Endothelial cell of umbilical vein (primary cell): Measurements from ENCODE around the gene BMPER. TPM values are rescaled to one million over a fixed set of nuclear protein-coding genes. Genes with fewer than 3 reads are reported as not detected.

ENCODE experiments used
- BruUV-seq: library from RNA; stranded (reverse); fragments of 400-500 nt; replicated peaks from 2 replicates; lab custom pipeline; 2021; lab: Mats Ljungman, UMichigan
- CTCF ChIA-PET: fragments of 300-600, 350-600 bp; sonication (Branson Sonifier 250); formaldehyde crosslinking; loops from one replicate; lab custom pipeline; 2021; ENCODE audit warnings: antibody characterized with exemption, inconsistent platforms; lab: Charles Lee
- POLR2A ChIA-PET: fragments of 300-600, 350-600 bp; sonication (Branson Sonifier 250); formaldehyde crosslinking; loops from one replicate; lab custom pipeline; 2021; ENCODE audit warnings: antibody characterized with exemption, inconsistent platforms; lab: Charles Lee
- DNase-seq: peaks from one replicate; pipeline ENCODE4 v3.0.0-alpha.2; 2011; ENCODE audit warnings: low read depth, low spot score
- FAIRE-seq: peaks from 2 replicates; lab custom pipeline; 2011; peaks lifted over from hg19 to GRCh38; lab: Jason Lieb, UNC
- H2AFZ ChIP-seq: 2 replicates; pipeline ENCODE4 v1.6.0; 2012; ENCODE audit warnings: low read depth, low read length, control low read depth, inconsistent platforms
- H3K27ac ChIP-seq: 2 replicates; pipeline ENCODE4 v1.5.1; 2011; ENCODE audit warnings: low read depth, mild to moderate bottlenecking, control low read depth, low read length, moderate library complexity; ENCODE audit not compliant: insufficient read depth
- H3K27me3 ChIP-seq, 2 experiments: 2 replicates each; pipeline versions ENCODE4 v1.6.0 to v1.6.1; 2011; ENCODE audit warnings: low read length in 2 of 2, mixed read lengths in 1 of 2; ENCODE audit not compliant: control insufficient read depth in 2 of 2, insufficient read depth in 2 of 2
- H3K36me3 ChIP-seq, 2 experiments: 2 replicates in 1 of 2; 3 replicates in 1 of 2; pipeline ENCODE4 v1.5.1; 2011; ENCODE audit warnings: low read length in 2 of 2, mild to moderate bottlenecking in 1 of 2, moderate library complexity in 1 of 2; ENCODE audit not compliant: control insufficient read depth in 2 of 2, insufficient read depth in 2 of 2; ENCODE audit errors: extremely low read depth in 1 of 2
- H3K4me1 ChIP-seq: 3 replicates; pipeline ENCODE4 v1.5.1; 2011; ENCODE audit warnings: mild to moderate bottlenecking, low read length; ENCODE audit not compliant: control insufficient read depth, insufficient read depth; ENCODE audit errors: extremely low read depth
- H3K4me2 ChIP-seq: 2 replicates; pipeline ENCODE4 v1.6.1; 2011; ENCODE audit warnings: low read length, control low read depth, mixed read lengths; ENCODE audit not compliant: insufficient read depth
- H3K4me3 ChIP-seq, 3 experiments: fragments of 200-600 bp in 1 of 3; sonication (generic), shearing (Covaris generic) in 1 of 3; replicated peaks in 1 of 3; 2 replicates each; pipeline ENCODE4 v1.5.1; 2011 to 2016; ENCODE audit warnings: control low read depth in 3 of 3, low read length in 3 of 3, mild to moderate bottlenecking in 2 of 3, inconsistent platforms in 1 of 3, low read depth in 1 of 3, moderate library complexity in 1 of 3; ENCODE audit not compliant: insufficient read depth in 1 of 3
- H3K79me2 ChIP-seq: 2 replicates; pipeline ENCODE4 v1.6.0; 2012; ENCODE audit warnings: low read length, inconsistent platforms; ENCODE audit not compliant: control insufficient read depth, insufficient read depth
- H3K9ac ChIP-seq: replicated peaks from 2 replicates; pipeline ENCODE3; 2011; ENCODE audit warnings: low read length, control low read depth; ENCODE audit not compliant: insufficient read depth; ENCODE audit errors: extremely low read depth
- H3K9me1 ChIP-seq: replicated peaks from 3 replicates; pipeline ENCODE4 v1.6.0; 2011; ENCODE audit warnings: mild to moderate bottlenecking, low read length; ENCODE audit not compliant: control insufficient read depth, insufficient read depth; ENCODE audit errors: extremely low read depth
- H3K9me3 ChIP-seq: replicated peaks from 2 replicates; pipeline ENCODE4 v1.5.1; 2012; ENCODE audit warnings: low read length, inconsistent platforms; ENCODE audit not compliant: control insufficient read depth, insufficient read depth
- H4K20me1 ChIP-seq: replicated peaks from 2 replicates; pipeline ENCODE3; 2011; ENCODE audit warnings: mild to moderate bottlenecking, low read length; ENCODE audit not compliant: control insufficient read depth, insufficient read depth; ENCODE audit errors: extremely low read depth
- CTCF ChIP-seq, 2 donors: IDR thresholded peaks; 1 replicate in 1 of 2; 2 replicates in 1 of 2; pipeline ENCODE4 v1.5.1; 2011; ENCODE audit warnings: low read length in 2 of 2, mild to moderate bottlenecking in 2 of 2, moderate library complexity in 2 of 2, control low read depth in 1 of 2, inconsistent platforms in 1 of 2, low read depth in 1 of 2; ENCODE audit not compliant: insufficient read depth in 1 of 2; ENCODE audit errors: extremely low read depth in 1 of 2
- EZH2 ChIP-seq: IDR thresholded peaks from 2 replicates; pipeline ENCODE4 v1.6.1; 2012; ENCODE audit warnings: borderline replicate concordance, low read depth, mild to moderate bottlenecking, moderate library complexity, low read length, inconsistent platforms; ENCODE audit not compliant: severe bottlenecking
- FOS ChIP-seq: IDR thresholded peaks from 2 replicates; pipeline ENCODE4 v1.6.1; 2011; ENCODE audit warnings: mild to moderate bottlenecking, low read length, moderate library complexity, borderline replicate concordance; ENCODE audit not compliant: insufficient read depth
- GATA2 ChIP-seq: IDR thresholded peaks from 2 replicates; pipeline ENCODE4 v1.7.0; 2011; ENCODE audit warnings: low read depth, mild to moderate bottlenecking, moderate library complexity, mixed read lengths, low read length; ENCODE audit not compliant: insufficient read length, insufficient read depth
- JUN ChIP-seq: IDR thresholded peaks from 2 replicates; pipeline ENCODE4 v1.6.1; 2011; ENCODE audit warnings: borderline replicate concordance, low read depth; ENCODE audit not compliant: insufficient read length, insufficient read depth
- MAX ChIP-seq: IDR thresholded peaks from 2 replicates; pipeline ENCODE4 v1.6.1; 2011; ENCODE audit not compliant: insufficient read depth, insufficient read length
- MYC ChIP-seq: IDR thresholded peaks from one replicate; pipeline ENCODE4 v1.6.1; 2011; ENCODE audit warnings: mild to moderate bottlenecking, low read depth, low read length
- POLR2AphosphoS5 ChIP-seq: IDR thresholded peaks from 2 replicates; pipeline ENCODE4 v1.6.1; 2012; ENCODE audit warnings: low read depth, mild to moderate bottlenecking, control low read depth, low read length, moderate library complexity; ENCODE audit not compliant: insufficient read depth
- dilution Hi-C: fragments of 300-500 bp; cut with MboI; formaldehyde crosslinking; loops from one replicate; pipeline ENCODE4 v1.15.0; 2019; ENCODE audit warnings: low sequenced_read_pairs; ENCODE audit not compliant: extremely low pct_ligation_motif_present
- intact Hi-C: fragments of 100-400 bp; cut with micrococcal nuclease; formaldehyde crosslinking; loops from one replicate; pipeline ENCODE4 v1.10.0; 2022
- polyA plus RNA-seq, 4 experiments: library from polyadenylated mRNA; depleted of rRNA in 3 of 4; stranded (reverse) in 3 of 4; unstranded in 1 of 4; fragments of >200 nt; gene quantifications; 2 replicates each; pipeline versions ENCODE4 v1.2.1 to v1.2.3, GENCODE V29; 2011 to 2012; ENCODE audit warnings: missing spikeins in 1 of 4
- total RNA-seq: library from RNA; stranded (reverse); gene quantifications from 2 replicates; pipeline ENCODE4 v1.2.3, GENCODE V29; 2021

The BMPER gene
- total and polyA plus RNA-seq, 2 donors (not counting 3 experiments of a cell fraction or from before 2014, with no cell fraction given): 0.10 to 0.13 TPM

- BruUV-seq: no TSS peak
- peaks cover 3% of the 10 kb centered on the region in 2 experiments for H3K27me3 ChIP-seq
- no peaks in the 10 kb centered on the region for H3K79me2 ChIP-seq
Observed at GRCh38 chr7:33918438-33919143, 13.3 kb downstream of the BMPER start.

More at GRCh38 chr7:33918438-33919143, 13.3 kb downstream of the BMPER start:
- intact Hi-C loops (no loop called here), dilution Hi-C loops (no loop called here)
- Histone ChIP-seq H3K4me1 (no peaks in the 10 kb centered on the region), H3K27ac (no peak overlapping the region), H3K9me1 (no peaks in the 10 kb centered on the region), H4K20me1 (no peaks in the 10 kb centered on the region), H3K4me3 (no peak overlapping the region), H3K4me2 (no peak overlapping the region), H3K9me3 (no peaks in the 10 kb centered on the region), H3K9ac (no peak overlapping the region), H2AFZ (no peak overlapping the region), H3K36me3 (no peaks in the 10 kb centered on the region)
- CTCF ChIA-PET: interaction anchor here (1.4 to 1.7 kb wide), 2 partner anchors 14 kb away, joined by 3 to 4 read pairs; no protein-coding TSS in a partner anchor
- no peak for FAIRE-seq
- no peak for DNase-seq
- POLR2A ChIA-PET: no interaction called here
- TF ChIP-seq MAX (no peak), GATA2 (no peak), POLR2AphosphoS5 (no peak), CTCF (IDR thresholded peaks at IDR 0.05; ENCODE audit: extremely low read depth in 1 of 2, insufficient read depth in 1 of 2, low read depth in 1 of 2, low read length in 2 of 2) (no peak), MYC (no peak), FOS (no peak), JUN (no peak), EZH2 (no peak)
